Right lobe of liver (tissue), 6 donors: ENCODE measurements around the gene EHF. TPM values are rescaled to one million over a fixed set of nuclear protein-coding genes. Genes with fewer than 3 reads are reported as not detected.

ENCODE experiments used
- ATAC-seq, 4 donors: fragments of 200-7000 bp; cut with Tn5 transposase; one replicate each; pipeline ENCODE4 v1.9.1; 2020; ENCODE audit warnings: mild to moderate bottlenecking in 4 of 4, moderate library complexity in 4 of 4
- DNase-seq, 3 donors: peaks; one replicate each; pipeline ENCODE4 v3.0.0-alpha.2; 2020
- H3K27ac ChIP-seq, 3 donors: fragments of 200-600 bp; one replicate each; pipeline ENCODE4 v1.8.0; 2022
- H3K27me3 ChIP-seq, 2 donors: fragments of 200-600 bp; one replicate each; pipeline ENCODE4 v1.8.0; 2022
- H3K36me3 ChIP-seq, 4 donors: fragments of 200-600 bp; sonication (generic) in 1 of 4; one replicate each; pipeline versions ENCODE4 v1.5.1 to v1.8.0; 2017 to 2022; ENCODE audit warnings: control low read depth in 1 of 4
- H3K4me1 ChIP-seq, 4 donors: fragments of 200-600 bp; sonication (generic) in 1 of 4; one replicate each; pipeline versions ENCODE4 v1.5.1 to v1.8.0; 2017 to 2022; ENCODE audit warnings: control low read depth in 1 of 4
- H3K4me3 ChIP-seq, 3 donors: fragments of 200-600 bp; one replicate each; pipeline ENCODE4 v1.8.0; 2022
- H3K9me3 ChIP-seq, 4 donors: fragments of 200-600 bp; sonication (generic) in 1 of 4; one replicate each; pipeline versions ENCODE4 v1.5.1 to v1.8.0; 2017 to 2022; ENCODE audit warnings: control low read depth in 1 of 4
- CTCF ChIP-seq, 4 donors: fragments of 200-600 bp in 3 of 4; fragments of 450-650 bp in 1 of 4; IDR thresholded peaks; one replicate each; pipeline versions ENCODE4 v1.5.1 to v1.8.0; 2016 to 2022; ENCODE audit warnings: antibody characterized with exemption in 4 of 4, mild to moderate bottlenecking in 2 of 4
- POLR2A ChIP-seq: fragments of 450-650 bp; IDR thresholded peaks from one replicate; pipeline ENCODE4 v1.6.1; 2017; ENCODE audit warnings: antibody characterized with exemption, mild to moderate bottlenecking
- WGBS: methylation state at CpG from one replicate; pipeline ENCODE4 v1.1.6; 2018; ENCODE audit warnings: low coverage, low lambda C conversion rate; ENCODE audit not compliant: insufficient coverage; ENCODE audit errors: missing lambda C conversion rate; 5-methylcytosine and 5-hydroxymethylcytosine counted together
- intact Hi-C, 2 donors: fragments of 100-400 bp; cut with DNase I; formaldehyde crosslinking; loops; one replicate each; pipeline versions ENCODE4 v1.11.2 to v1.14.1; 2022
- total RNA-seq, 6 experiments: library from RNA; depleted of rRNA in 2 of 6; stranded (reverse); fragments of >200 nt in 2 of 6; fragmentation: NEBNext Ultra II Directional in 3 of 6; extraction: Animal tissue kit (Norgen Biotek cat#: 25700) in 3 of 6; gene quantifications; one replicate each; pipeline versions ENCODE4 v1.1.0 to v1.2.4, GENCODE V29; 2016 to 2023
- donor health status: DM: no; HTN: yes; CAD: no.
- donor health status: DM: no; HTN: no; CAD: no.
- donor health status: DM: no; HTN: no; CAD: no.
- donor health status: DM: no; HTN: yes; CAD: no.
- donor health status: DM: no; HTN: yes; CAD: no.

The EHF gene
- total RNA-seq, 6 experiments from 2014 or later = 1.00 to 3.3 (median 1.5) TPM

DNA sequence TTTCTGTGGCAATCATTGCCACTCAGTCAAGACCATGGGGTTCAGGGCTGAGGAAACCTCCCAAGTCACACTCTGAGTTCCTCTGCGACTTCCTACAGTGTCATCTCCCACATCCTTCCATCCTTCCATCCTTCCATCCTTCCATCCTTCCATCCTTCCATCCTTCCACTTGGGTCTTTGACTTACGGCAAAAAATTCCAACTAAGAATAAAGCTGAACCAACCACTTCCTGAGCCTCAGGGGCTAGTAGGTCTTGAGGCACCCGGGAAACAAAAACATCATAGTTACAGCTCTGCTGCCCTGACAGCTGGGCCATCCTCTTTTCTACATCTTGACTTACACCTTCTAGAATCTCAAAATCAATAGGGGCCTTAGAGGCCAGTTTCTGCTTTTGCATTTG is 32.1 kb downstream of the EHF start:
- Histone ChIP-seq H3K4me1 (peaks cover 0 to 28% (median 9%) of the 10 kb centered on the region in 4 donors), H3K27me3 (no peaks in the 10 kb centered on the region), H3K27ac (peak overlapping the region in 2 of 3 donors; percentile 81 to 94), H3K4me3 (no peak overlapping the region), H3K9me3 (no peaks in the 10 kb centered on the region), H3K36me3 (no peaks in the 10 kb centered on the region)
- intact Hi-C loops = no loop called here
- no peak for DNase-seq
- no peak for ATAC-seq
- TF ChIP-seq POLR2A (no peak), CTCF (IDR thresholded peaks at IDR 0.05) (no peak)
- 79% methylated on average over 2 of the region's 3 CpGs for WGBS

DNA sequence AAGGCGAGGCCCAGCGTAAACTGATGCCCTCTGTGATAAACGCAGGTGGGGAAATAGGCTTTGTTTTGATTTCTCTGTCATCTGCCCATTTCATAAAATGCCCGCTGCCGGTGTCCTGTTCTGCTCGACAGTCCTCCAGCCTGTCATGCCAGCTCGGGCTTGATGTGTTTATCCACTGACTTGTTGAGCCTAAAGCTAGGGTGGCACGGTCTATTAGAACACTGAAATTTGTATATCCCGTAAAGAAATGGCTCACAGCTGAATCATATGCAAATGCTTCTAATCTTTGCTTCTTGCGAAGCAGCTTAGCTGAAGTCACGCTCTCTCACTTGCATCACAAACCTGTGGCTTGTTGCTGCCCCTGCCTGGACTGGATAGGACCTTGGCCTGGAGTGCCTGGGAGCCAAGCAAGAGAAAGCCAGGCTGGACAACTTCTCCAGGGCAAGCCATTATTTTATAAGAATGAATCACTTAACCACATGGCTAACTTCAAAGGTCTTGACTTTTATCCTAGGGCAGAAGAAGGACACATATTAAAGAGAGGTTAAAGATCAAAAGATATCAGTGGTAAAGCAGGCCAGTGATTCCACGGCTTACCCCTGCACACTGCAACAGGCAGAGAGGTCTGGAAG is 33.1 kb downstream of the EHF start:
- H3K36me3 ChIP-seq = no peaks in the 10 kb centered on the region
- H3K27ac ChIP-seq = peak overlapping the region; percentile 37 to 94 (median 81)
- H3K9me3 ChIP-seq = no peaks in the 10 kb centered on the region
- peak; percentile 75 to 88 (median 82) for DNase-seq
- peaks cover 0 to 28% (median 9%) of the 10 kb centered on the region in 4 donors for H3K4me1 ChIP-seq
- no peaks in the 10 kb centered on the region for H3K27me3 ChIP-seq
- intact Hi-C loops = no loop called here
- WGBS = 29% methylated on average over 12 of the region's 12 CpGs
- TF ChIP-seq POLR2A = no peak
- peak in 2 of 4 donors; percentile 17 to 29 for TF ChIP-seq CTCF (IDR thresholded peaks at IDR 0.05)
- peak; percentile 83 to 91 (median 87) for ATAC-seq
- no peak overlapping the region for H3K4me3 ChIP-seq

GRCh38 chr11:34654483-34655334 is 33.8 kb downstream of the EHF start:
- DNase-seq (peak; percentile 83 to 95 (median 88)), ATAC-seq (peak; percentile 78 to 89 (median 84))
- Histone ChIP-seq H3K4me3 (no peak overlapping the region), H3K27me3 (no peaks in the 10 kb centered on the region), H3K36me3 (no peaks in the 10 kb centered on the region), H3K27ac (peak overlapping the region; percentile 37 to 94 (median 81)), H3K9me3 (no peaks in the 10 kb centered on the region), H3K4me1 (peaks cover 0 to 28% (median 9%) of the 10 kb centered on the region in 4 donors)
- no peak for TF ChIP-seq CTCF (IDR thresholded peaks at IDR 0.05)
- peak; percentile 59 for TF ChIP-seq POLR2A
- intact Hi-C loops = no loop called here
- 21% methylated on average over 7 of the region's 9 CpGs for WGBS

GRCh38 chr11:34655335-34656008 is 34.6 kb downstream of the EHF start:
- TF ChIP-seq POLR2A = no peak
- no peak for TF ChIP-seq CTCF (IDR thresholded peaks at IDR 0.05)
- no peaks in the 10 kb centered on the region for H3K9me3 ChIP-seq
- ATAC-seq = no peak
- H3K27me3 ChIP-seq = no peaks in the 10 kb centered on the region
- 35% methylated on average over 2 of the region's 2 CpGs for WGBS
- H3K36me3 ChIP-seq = no peaks in the 10 kb centered on the region
- H3K4me3 ChIP-seq = no peak overlapping the region
- peak overlapping the region; percentile 20 to 94 (median 76) for H3K27ac ChIP-seq
- peaks cover 0 to 28% (median 9%) of the 10 kb centered on the region in 4 donors for H3K4me1 ChIP-seq
- no peak for DNase-seq
- intact Hi-C loops = no loop called here
